Amniotic epithelial cell (primary cell): ENCODE measurements around the gene LDLRAD4.

Experiments
- DNase-seq: peaks from one replicate; pipeline ENCODE4 v3.0.0-alpha.2; 2010; ENCODE audit warnings: low read depth

Gene LDLRAD4

GRCh38 chr18:13309031-13309747 lies 90.6 kb downstream of the LDLRAD4 start:
- no peak for DNase-seq

DNA sequence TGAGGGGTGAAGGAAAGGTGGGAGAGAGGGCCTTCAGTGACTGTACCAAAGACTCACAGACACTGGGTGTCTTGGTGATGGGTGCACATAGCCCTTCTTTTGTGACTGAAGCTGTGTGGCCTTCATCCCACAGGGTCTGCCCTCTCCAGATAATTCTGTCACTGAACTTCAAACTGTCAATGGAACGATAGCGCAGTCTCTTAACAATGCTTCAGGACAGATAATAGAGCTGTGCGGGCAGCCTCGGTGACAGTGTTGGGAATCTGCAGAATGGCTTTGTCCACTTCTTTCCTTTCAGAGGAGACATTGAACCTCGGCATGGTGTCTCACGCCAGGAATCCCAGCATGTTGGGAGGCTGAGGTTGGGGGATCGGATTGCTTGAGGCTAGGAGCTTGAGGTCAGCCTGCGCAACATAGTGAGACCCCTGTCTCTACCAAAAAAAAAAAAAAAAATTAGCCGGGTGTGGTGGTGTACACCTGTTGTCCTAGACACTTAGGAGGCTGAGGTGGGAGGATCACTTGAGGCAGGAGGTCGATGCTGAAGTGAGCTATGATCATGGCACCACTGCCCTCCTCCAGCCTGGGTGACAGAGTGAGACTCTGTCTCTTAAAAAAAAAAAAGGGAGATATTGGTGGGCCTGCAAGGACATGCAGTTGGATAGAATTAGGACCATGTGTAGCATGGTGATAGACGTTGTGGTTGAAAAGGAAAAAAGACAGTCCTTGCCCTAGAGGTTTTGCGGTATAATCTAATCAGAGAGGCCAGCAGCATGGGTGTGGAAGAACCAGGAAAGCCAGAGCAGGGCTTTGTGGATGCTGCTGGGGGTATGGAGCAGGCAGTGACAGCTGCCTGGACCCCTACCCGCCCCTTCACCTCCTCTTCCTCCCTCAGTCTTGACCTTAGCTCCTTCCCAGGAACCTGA lies 91.4 kb downstream of the LDLRAD4 start:
- DNase-seq: no peak

DNA sequence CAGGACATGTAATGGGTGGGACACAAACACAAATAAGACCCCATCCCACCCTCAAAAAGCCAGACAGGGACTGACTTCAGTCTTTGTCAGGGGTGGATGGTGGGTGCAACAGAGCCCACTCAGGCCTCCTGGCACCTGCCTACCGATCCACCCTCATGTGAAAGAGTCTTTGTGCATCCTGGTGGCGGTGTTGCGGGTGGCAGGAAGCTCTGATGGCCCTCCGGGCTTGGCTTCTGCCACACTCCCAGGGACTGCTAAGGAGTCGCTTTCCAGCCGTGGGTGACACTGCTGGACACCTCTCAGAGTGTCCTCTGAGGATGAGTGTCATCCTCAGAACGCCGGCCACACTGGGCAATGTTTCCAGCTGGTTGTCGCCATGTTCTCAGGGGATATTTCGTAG lies 92.6 kb downstream of the LDLRAD4 start:
- DNase-seq: no peak

- DNase-seq: no peak
Observed at GRCh38 chr18:13312515-13312914, 94.0 kb downstream of the LDLRAD4 start.

DNA sequence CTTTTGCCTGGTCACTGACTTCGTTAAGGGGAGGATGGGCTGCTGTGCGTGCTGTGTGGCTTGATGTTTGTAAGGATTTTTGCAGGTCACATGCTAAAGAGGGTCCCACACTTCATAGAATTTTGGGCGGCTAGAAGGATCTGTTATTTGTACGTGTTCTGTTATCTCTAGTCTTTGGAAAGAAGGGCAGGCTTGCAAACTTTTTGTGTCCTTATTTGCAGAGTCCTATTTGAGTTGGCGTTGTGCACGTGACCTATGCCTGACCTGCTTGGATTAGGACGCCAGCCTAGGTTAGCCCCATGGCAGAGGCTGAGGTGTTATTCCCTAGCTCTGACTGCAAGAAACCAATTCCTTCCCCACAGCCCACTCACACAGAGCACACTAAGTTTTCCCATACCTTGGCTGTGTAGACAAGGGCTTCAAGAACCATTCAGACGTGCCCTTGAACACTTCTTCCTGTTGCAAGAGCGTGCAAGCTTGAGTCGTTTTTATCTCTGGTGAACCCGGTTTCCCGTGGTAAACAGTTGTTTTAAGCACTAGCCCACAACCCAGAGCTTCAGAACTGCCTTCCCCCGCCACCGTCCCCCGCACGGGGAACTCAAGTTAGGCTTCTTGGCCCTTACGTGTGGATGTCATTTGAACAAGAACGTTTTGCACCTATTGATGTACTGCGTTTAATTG lies 94.6 kb downstream of the LDLRAD4 start:
- no peak for DNase-seq

- no peak for DNase-seq
Observed at GRCh38 chr18:13315000-13315399, 96.4 kb downstream of the LDLRAD4 start.

GRCh38 chr18:13316063-13316462 lies 97.5 kb downstream of the LDLRAD4 start:
- no peak for DNase-seq

GRCh38 chr18:13317801-13318200 lies 99.2 kb downstream of the LDLRAD4 start:
- DNase-seq: no peak

- DNase-seq: no peak
Observed at GRCh38 chr18:13318731-13319501, 100.4 kb downstream of the LDLRAD4 start.

GRCh38 chr18:13319629-13320028 lies 101.1 kb downstream of the LDLRAD4 start:
- DNase-seq: no peak

GRCh38 chr18:13320096-13320495 lies 101.5 kb downstream of the LDLRAD4 start:
- DNase-seq: no peak

DNA sequence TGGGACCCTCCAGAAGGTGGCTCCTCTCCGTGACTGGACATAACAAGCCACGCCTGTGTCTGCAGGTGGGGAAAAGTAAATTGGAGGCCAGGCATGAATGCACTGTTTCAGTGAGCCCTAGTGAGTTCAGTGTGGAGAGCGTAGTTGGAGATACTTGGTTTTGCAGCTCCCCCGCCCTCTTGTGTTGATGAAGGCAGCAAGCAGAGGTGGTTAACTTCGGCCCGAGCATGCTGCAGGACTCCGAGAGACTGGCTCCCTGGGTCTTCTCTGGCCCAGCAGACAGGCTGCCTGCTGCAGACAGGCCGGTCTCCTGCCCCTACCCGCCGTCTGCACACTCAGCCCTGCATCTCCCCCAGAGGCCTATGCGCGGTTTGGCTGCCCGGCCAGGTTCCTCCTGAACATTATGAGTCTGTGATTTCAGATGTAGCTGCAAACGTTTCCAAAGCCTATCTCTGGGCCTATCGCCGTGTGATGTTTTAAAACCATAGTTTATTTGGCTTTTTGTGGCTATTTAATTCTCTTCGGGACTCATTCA lies 102.4 kb downstream of the LDLRAD4 start:
- DNase-seq: no peak

- no peak for DNase-seq
Observed at GRCh38 chr18:13321923-13322322, 103.4 kb downstream of the LDLRAD4 start.

GRCh38 chr18:13323186-13323585 lies 104.6 kb downstream of the LDLRAD4 start:
- DNase-seq: no peak

GRCh38 chr18:13324880-13325279 lies 106.3 kb downstream of the LDLRAD4 start:
- no peak for DNase-seq

DNA sequence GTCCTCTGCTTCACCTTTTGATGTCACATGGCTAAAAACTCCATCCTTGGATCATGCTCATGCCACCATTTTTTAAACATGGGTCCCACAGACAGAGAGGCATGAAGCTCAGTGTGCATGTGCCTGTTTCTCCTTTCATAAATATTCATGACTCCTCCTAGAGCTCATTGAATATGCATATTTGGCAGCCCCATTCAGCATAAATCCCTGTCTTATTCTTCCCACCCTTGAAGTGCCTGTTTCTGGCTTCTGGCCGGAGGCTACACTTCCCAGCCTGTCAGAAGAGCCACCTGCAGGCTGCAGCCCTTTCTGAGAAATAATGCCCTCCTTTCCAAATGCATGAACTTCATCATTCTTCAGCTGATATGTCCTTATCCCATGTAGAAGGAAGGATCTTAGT lies 109.7 kb downstream of the LDLRAD4 start:
- no peak for DNase-seq

DNA sequence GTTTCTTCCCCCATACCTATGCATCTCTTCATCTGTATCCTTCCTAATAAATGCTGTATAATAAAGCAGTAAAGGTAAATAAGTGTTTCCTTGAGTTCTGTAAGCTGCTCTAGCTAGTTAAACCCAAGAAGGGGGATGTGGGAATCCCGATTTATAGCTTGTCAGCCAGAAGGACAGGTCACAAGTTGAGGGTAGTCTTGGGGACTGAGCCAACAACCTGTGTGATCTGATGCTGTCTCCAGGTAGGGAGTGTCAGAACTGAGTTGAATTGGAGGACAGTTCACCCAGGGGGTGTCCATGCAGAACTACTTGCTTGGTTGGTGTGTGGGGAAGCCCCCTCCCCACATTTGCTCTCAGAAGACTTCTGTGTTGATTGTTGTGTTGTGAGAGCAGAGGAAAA lies 112.4 kb downstream of the LDLRAD4 start:
- DNase-seq: no peak

DNA sequence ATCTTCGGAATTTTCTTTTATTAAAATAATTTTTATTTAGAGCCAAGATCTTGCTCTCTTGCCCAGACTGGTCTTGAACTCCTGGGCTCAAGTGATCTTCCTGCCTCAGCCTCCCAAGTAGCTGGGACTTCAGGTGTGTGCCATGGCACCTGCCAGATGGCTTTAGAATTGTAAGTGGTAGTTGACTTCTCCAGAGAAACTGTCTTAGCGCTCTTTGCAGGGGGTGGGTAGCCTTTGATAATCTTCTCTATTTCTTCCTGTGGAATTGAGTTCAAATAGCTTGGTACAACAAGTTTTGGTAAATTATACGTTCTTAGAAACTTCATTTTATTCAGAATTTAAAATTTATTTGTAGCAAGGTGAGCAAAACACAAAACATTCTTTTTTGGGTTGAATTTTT lies 113.3 kb downstream of the LDLRAD4 start:
- no peak for DNase-seq

GRCh38 chr18:13332874-13333273 lies 114.3 kb downstream of the LDLRAD4 start:
- DNase-seq: no peak

DNA sequence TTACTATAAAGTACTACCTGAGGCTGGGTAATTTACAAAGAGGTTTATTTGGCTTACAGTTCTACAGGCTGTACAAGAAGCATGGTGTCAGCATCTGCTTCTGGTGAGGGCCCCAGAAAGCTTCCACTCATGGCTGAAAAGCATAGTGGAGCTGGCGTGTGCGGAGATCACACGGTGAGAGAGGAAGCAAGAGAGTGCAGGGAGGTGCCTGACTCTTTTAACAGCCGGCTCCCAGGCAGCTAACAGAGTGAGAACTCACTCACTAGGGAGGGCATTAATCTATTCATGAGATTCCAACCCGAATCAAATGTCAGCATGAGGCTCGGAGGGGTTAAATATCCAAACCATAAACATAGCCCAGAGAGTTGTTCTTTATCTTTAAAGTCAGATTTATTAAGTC lies 117.3 kb downstream of the LDLRAD4 start:
- no peak for DNase-seq

- no peak for DNase-seq
Observed at GRCh38 chr18:13336841-13337240, 118.3 kb downstream of the LDLRAD4 start.

DNA sequence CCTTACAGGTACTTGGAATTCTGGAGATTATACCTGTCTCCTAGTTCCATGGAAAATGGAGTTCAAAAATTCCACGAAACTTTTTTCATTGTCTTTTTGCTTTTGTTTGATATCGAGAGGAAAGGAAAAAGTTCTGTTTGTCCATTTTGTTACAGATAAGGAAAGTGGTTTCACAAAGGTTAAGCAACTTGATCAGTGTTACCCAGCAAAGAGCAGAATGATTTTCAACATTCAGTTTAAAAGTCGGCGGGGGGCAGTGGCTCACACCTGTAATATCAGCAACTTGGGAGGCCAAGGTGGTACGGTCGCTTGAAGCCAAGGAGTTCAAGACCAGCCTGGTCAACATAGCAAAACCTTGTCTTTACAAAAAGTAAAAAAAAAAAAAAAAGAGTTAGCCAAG lies 118.8 kb downstream of the LDLRAD4 start:
- DNase-seq: no peak
